Peyer's patch (tissue), 4 donors: ENCODE measurements around the gene C20orf144. TPM values are rescaled to one million over a fixed set of nuclear protein-coding genes. Genes with fewer than 3 reads are reported as not detected.

Source experiments
- DNase-seq, 3 donors: peaks; one replicate each; pipeline ENCODE4 v3.0.0-alpha.2; 2017 to 2019
- H3K27ac ChIP-seq, 4 donors: fragments of 200-600 bp; sonication (generic); one replicate each; pipeline ENCODE4 v1.5.1; 2016 to 2019
- H3K27me3 ChIP-seq, 2 donors: fragments of 200-600 bp; sonication (generic); one replicate each; pipeline ENCODE4 v1.5.1; 2019
- H3K36me3 ChIP-seq, 3 donors: fragments of 200-600 bp; sonication (generic); one replicate each; pipeline ENCODE4 v1.5.1; 2016 to 2019
- H3K4me1 ChIP-seq, 4 donors: fragments of 200-600 bp; sonication (generic); one replicate each; pipeline ENCODE4 v1.5.1; 2016 to 2019
- H3K4me3 ChIP-seq, 4 donors: fragments of 200-600 bp; sonication (generic); 1 replicate in 3 of 4; 2 replicates in 1 of 4; pipeline ENCODE4 v1.5.1; 2016 to 2019; ENCODE audit warnings: mild to moderate bottlenecking in 1 of 4
- H3K9me3 ChIP-seq, 4 donors: fragments of 200-600 bp; sonication (generic); one replicate each; pipeline ENCODE4 v1.5.1; 2016 to 2019; ENCODE audit warnings: mild to moderate bottlenecking in 1 of 4
- CTCF ChIP-seq, 6 experiments: fragments of 450-650 bp in 4 of 6; fragments of 200-600 bp in 2 of 6; sonication (generic) in 1 of 6; IDR thresholded peaks; one replicate each; pipeline ENCODE4 v1.5.1; 2017 to 2019; ENCODE audit warnings: antibody characterized with exemption in 6 of 6, mild to moderate bottlenecking in 3 of 6, moderate library complexity in 1 of 6
- POLR2A ChIP-seq, 2 donors: fragments of 450-650 bp; IDR thresholded peaks; one replicate each; pipeline ENCODE4 v1.5.1; 2017; ENCODE audit warnings: antibody characterized with exemption in 2 of 2, mild to moderate bottlenecking in 2 of 2, moderate library complexity in 2 of 2
- total RNA-seq, 4 donors: library from RNA; depleted of rRNA; stranded (reverse); fragments of >200 nt; gene quantifications; one replicate each; pipeline ENCODE4 v1.1.0, GENCODE V29; 2016

C20orf144 gene
- total RNA-seq, 4 donors from 2014 or later: not detected

- TF ChIP-seq POLR2A (IDR thresholded peaks at IDR 0.05) (no peak), CTCF (IDR thresholded peaks at IDR 0.05) (no peak)
- no peaks in the 10 kb centered on the region for H3K27me3 ChIP-seq
- no peak for DNase-seq
- H3K36me3 ChIP-seq: peaks cover 0 to 8% (median 0%) of the 10 kb centered on the region in 3 donors
- peak overlapping the region in 1 of 4 donors; percentile 36 for H3K27ac ChIP-seq
- no peaks in the 10 kb centered on the region for H3K9me3 ChIP-seq
- no peak overlapping the region for H3K4me3 ChIP-seq
- H3K4me1 ChIP-seq: peaks cover 0 to 59% (median 2%) of the 10 kb centered on the region in 4 donors
These were observed 10.5 kb upstream of the C20orf144 start for GRCh38 chr20:33651562-33652048.

- Histone ChIP-seq H3K4me1 (peaks cover 0 to 50% (median 2%) of the 10 kb centered on the region in 4 donors), H3K4me3 (peak overlapping the region in 2 of 4 donors; percentile 9 to 13), H3K36me3 (peaks cover 0 to 19% (median 0%) of the 10 kb centered on the region in 3 donors)
These were observed 8.8 kb upstream of the C20orf144 start for GRCh38 chr20:33653218-33653899.

GRCh38 chr20:33653900-33654596 is 8.1 kb upstream of the C20orf144 start:
- Histone ChIP-seq H3K27ac (peak overlapping the region in 3 of 4 donors; percentile 57 to 71 (median 57)), H3K27me3 (no peaks in the 10 kb centered on the region), H3K4me1 (peaks cover 0 to 45% (median 2%) of the 10 kb centered on the region in 4 donors), H3K36me3 (peaks cover 0 to 25% (median 0%) of the 10 kb centered on the region in 3 donors), H3K9me3 (no peaks in the 10 kb centered on the region), H3K4me3 (peak overlapping the region in 1 of 4 donors; percentile 13)
- TF ChIP-seq CTCF (IDR thresholded peaks at IDR 0.05): no peak
- peak in 1 of 2 donors; percentile 40 for TF ChIP-seq POLR2A (IDR thresholded peaks at IDR 0.05)
- DNase-seq: peak in 2 of 3 donors; percentile 94

More at GRCh38 chr20:33653218-33653899, 8.8 kb upstream of the C20orf144 start:
- DNase-seq: peak; percentile 55 to 78 (median 71)
- no peaks in the 10 kb centered on the region for H3K27me3 ChIP-seq
- no peaks in the 10 kb centered on the region for H3K9me3 ChIP-seq
- peak overlapping the region in 3 of 4 donors; percentile 57 to 71 (median 57) for H3K27ac ChIP-seq
- TF ChIP-seq POLR2A (IDR thresholded peaks at IDR 0.05) (no peak), CTCF (IDR thresholded peaks at IDR 0.05) (peak; percentile 56 to 80 (median 70))

GRCh38 chr20:33654680-33655161 is 7.4 kb upstream of the C20orf144 start:
- peak overlapping the region in 3 of 4 donors; percentile 13 to 71 (median 57) for H3K27ac ChIP-seq
- no peak for TF ChIP-seq CTCF (IDR thresholded peaks at IDR 0.05)
- TF ChIP-seq POLR2A (IDR thresholded peaks at IDR 0.05): no peak
- no peak overlapping the region for H3K4me3 ChIP-seq
- H3K4me1 ChIP-seq: peaks cover 0 to 45% (median 2%) of the 10 kb centered on the region in 4 donors
- peaks cover 0 to 32% (median 0%) of the 10 kb centered on the region in 3 donors for H3K36me3 ChIP-seq
- no peaks in the 10 kb centered on the region for H3K9me3 ChIP-seq
- no peaks in the 10 kb centered on the region for H3K27me3 ChIP-seq
- no peak for DNase-seq

GRCh38 chr20:33655164-33655563 is 7.0 kb upstream of the C20orf144 start:
- no peaks in the 10 kb centered on the region for H3K27me3 ChIP-seq
- H3K36me3 ChIP-seq: peaks cover 0 to 36% (median 0%) of the 10 kb centered on the region in 3 donors
- no peak overlapping the region for H3K4me3 ChIP-seq
- H3K4me1 ChIP-seq: peaks cover 0 to 43% (median 2%) of the 10 kb centered on the region in 4 donors
- no peak for DNase-seq
- TF ChIP-seq POLR2A (IDR thresholded peaks at IDR 0.05) (no peak), CTCF (IDR thresholded peaks at IDR 0.05) (no peak)
- peak overlapping the region in 3 of 4 donors; percentile 13 to 71 (median 57) for H3K27ac ChIP-seq
- no peaks in the 10 kb centered on the region for H3K9me3 ChIP-seq
